GM12892 (cell line): ENCODE results near the gene DGKQ.

Experiments
- POLR2A ChIP-seq: IDR thresholded peaks from 2 replicates; pipeline ENCODE4 v1.6.1; 2011; ENCODE audit warnings: low read depth, low read length, control low read depth
- POLR2AphosphoS5 ChIP-seq: IDR thresholded peaks from 2 replicates; pipeline ENCODE4 v1.6.1; 2011; ENCODE audit warnings: low read depth, low read length, control low read depth
- TAF1 ChIP-seq: IDR thresholded peaks from 2 replicates; pipeline ENCODE4 v1.6.1; 2011; ENCODE audit warnings: low read depth, mild to moderate bottlenecking, control low read depth, low read length, borderline replicate concordance

- TF ChIP-seq POLR2A (no peak), POLR2AphosphoS5 (no peak), TAF1 (no peak)
These were observed 22.2 kb downstream of the DGKQ start for GRCh38 chr4:951186-951585.
